Measurements from ENCODE around the gene PPP3CA.
"Not testable (repeated sequence)": the region's sequence is repeated elsewhere in the genome, so short reads cannot be mapped to it uniquely, and the experiment has no call there.

The PPP3CA gene

GRCh38 chr4:101141855-101142254 is 205.5 kb downstream of the PPP3CA start:
- DNase-seq (ENCODE audit: low read depth in 2 of 2): no peak

GRCh38 chr4:101141230-101141629 is 206.1 kb downstream of the PPP3CA start:
- no peak for DNase-seq (ENCODE audit: low read depth in 2 of 2)

GRCh38 chr4:101140228-101140627 is 207.1 kb downstream of the PPP3CA start:
- DNase-seq (ENCODE audit: low read depth in 2 of 2): no peak

GRCh38 chr4:101136373-101137370 is 210.7 kb downstream of the PPP3CA start:
- no peak for DNase-seq (ENCODE audit: low read depth in 2 of 2)

- DNase-seq (ENCODE audit: low read depth in 2 of 2): no peak
Observed at GRCh38 chr4:101135371-101136010, 211.8 kb downstream of the PPP3CA start.

- not testable (repeated sequence) for DNase-seq (ENCODE audit: low read depth in 2 of 2)
Observed at GRCh38 chr4:101131058-101131457, 216.3 kb downstream of the PPP3CA start.

GRCh38 chr4:101128898-101129297 is 218.4 kb downstream of the PPP3CA start:
- DNase-seq (ENCODE audit: low read depth in 2 of 2): not testable (repeated sequence)

GRCh38 chr4:101128473-101128872 is 218.9 kb downstream of the PPP3CA start:
- DNase-seq (ENCODE audit: low read depth in 2 of 2): no peak

GRCh38 chr4:101127176-101127790 is 220.0 kb downstream of the PPP3CA start:
- no peak for DNase-seq (ENCODE audit: low read depth in 2 of 2)

- no peak for DNase-seq (ENCODE audit: low read depth in 2 of 2)
Observed at GRCh38 chr4:101126059-101126458, 221.3 kb downstream of the PPP3CA start.

- DNase-seq (ENCODE audit: low read depth in 2 of 2): no peak
Observed at GRCh38 chr4:101125045-101125942, 222.0 kb downstream of the PPP3CA start.

- no peak for DNase-seq (ENCODE audit: low read depth in 2 of 2)
Observed at GRCh38 chr4:101123231-101123630, 224.1 kb downstream of the PPP3CA start.

- no peak for DNase-seq (ENCODE audit: low read depth in 2 of 2)
Observed at GRCh38 chr4:101122019-101122418, 225.3 kb downstream of the PPP3CA start.

GRCh38 chr4:101119141-101119540 is 228.2 kb downstream of the PPP3CA start:
- DNase-seq (ENCODE audit: low read depth in 2 of 2): no peak

GRCh38 chr4:101118617-101119016 is 228.7 kb downstream of the PPP3CA start:
- DNase-seq (ENCODE audit: low read depth in 2 of 2): no peak

- DNase-seq (ENCODE audit: low read depth in 2 of 2): no peak
Observed at GRCh38 chr4:101115887-101116286, 231.4 kb downstream of the PPP3CA start.

GRCh38 chr4:101114936-101115372 is 232.4 kb downstream of the PPP3CA start:
- DNase-seq (ENCODE audit: low read depth in 2 of 2): no peak

- no peak for DNase-seq (ENCODE audit: low read depth in 2 of 2)
Observed at GRCh38 chr4:101104312-101105052, 242.8 kb downstream of the PPP3CA start.

GRCh38 chr4:101103381-101104142 is 243.8 kb downstream of the PPP3CA start:
- DNase-seq (ENCODE audit: low read depth in 2 of 2): no peak
